ENCODE results near the gene COX14.
"Not testable (repeated sequence)": the region's sequence is repeated elsewhere in the genome, so short reads cannot be mapped to it uniquely, and the experiment has no call there.

COX14 gene

DNA sequence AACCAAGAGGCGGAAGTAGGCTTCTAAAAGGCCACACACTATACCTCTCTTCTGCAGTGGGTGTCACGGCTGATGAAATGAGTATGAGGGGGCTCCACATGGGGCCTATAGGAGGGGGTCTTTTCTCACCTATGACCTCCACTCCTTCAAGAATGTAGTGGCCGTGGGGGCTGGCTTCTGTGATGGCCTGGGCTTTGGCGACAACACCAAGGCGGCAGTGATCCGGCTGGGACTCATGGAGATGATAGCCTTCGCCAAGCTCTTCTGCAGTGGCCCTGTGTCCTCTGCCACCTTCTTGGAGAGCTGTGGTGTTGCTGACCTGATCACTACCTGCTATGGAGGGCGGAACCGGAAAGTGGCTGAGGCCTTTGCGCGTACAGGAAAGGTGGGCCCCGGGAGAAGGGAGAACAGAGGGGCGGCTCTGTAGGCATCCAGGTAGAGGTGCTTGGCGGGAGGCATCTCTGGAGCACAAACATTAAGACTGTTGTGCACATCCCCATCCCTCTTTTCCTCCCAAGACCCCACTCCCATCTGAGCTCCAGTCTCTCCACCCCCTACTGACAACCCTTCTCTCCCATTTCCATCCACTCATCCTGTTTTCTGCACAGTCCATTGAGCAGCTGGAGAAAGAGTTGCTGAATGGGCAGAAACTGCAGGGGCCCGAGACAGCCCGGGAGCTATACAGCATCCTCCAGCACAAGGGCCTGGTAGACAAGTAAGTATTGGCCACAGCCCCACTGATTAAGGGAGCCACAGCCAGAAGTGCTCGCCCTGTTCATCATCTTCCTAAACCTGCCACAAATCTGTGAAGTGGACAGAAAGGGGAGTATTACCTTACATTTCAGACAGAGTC, 4.4 kb upstream of the COX14 start:
- no peak for DNase-seq (ENCODE audit: low read depth, low spot score)

DNA sequence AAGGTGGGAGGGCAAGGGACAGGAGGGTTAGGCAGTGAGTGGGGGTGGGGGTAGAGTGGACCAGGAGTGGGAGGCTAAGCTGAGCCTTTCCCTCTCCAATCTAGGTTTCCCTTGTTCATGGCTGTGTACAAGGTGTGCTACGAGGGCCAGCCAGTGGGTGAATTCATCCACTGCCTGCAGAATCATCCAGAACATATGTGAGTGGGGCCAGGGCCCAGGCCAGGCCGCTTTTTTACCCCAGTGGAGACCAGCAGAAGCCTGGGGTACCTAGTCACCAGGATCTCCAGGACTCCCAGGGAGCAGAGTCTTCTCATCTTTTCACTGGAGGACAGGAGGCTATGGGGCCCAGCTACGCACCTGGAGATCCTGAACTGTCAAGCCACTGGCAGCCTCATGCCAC, 2.7 kb upstream of the COX14 start:
- no peak for DNase-seq (ENCODE audit: low read depth, low spot score)

DNA sequence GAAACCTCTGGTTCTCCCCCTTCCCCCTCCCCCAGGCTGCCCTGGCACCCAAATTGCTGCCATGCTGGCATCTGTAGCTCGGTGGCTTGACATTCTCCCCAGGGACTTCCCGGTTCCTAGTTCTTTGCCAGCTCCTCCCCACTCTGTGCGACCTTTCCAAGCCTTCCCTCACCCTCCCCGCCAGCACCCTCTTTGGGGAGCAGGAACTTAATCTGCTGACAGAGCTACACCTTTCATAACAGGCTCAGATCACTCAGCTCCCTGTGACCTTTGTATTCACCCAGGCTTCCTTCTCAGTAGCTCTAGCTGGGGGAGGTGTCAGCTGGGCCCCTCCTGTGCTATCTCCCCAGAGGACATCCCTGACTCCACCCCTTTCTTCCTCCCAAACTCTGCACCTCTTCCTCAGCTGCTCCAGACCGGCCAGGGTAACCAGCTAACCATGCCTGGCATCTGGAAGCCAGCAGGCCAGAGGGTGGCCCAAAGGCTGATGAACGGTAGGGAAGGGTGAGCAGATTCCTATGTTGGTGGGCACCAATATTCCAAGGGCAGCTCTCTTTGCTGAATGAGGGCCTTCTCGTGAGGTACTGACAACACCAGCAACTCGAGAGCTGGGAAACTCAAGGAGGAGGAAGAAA, 1.8 kb upstream of the COX14 start:
- no peak for DNase-seq (ENCODE audit: low read depth, low spot score)

DNA sequence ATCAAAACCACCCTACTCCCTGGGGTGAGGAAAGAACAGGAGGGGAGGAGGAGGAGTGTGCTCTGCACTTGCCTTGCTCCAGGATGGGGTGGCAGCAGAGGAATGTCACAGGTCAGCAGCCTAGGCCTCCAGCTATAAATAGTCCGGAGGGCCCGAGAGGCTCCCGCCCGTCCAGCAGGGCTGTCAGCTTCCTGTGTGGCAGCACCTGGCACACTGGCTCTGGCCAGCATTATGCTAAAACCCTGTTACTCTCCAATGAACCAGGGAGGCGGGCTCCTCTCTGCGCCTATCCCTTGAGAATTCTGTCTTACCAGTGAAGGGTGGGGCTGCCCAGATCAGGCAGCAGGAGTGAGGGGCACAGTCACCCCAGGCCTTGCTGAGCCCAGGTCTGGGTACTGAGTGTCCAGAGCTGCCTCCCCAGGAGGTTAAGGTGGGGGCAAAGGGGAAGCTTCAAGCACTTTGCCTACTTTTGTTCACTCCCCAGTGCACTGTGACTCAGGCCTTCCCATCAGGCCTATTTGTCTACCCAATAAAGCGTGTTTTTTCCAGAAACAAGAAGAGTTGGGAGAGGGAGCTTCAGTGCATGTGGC, 1.2 kb upstream of the COX14 start:
- no peak for DNase-seq (ENCODE audit: low read depth, low spot score)

DNA sequence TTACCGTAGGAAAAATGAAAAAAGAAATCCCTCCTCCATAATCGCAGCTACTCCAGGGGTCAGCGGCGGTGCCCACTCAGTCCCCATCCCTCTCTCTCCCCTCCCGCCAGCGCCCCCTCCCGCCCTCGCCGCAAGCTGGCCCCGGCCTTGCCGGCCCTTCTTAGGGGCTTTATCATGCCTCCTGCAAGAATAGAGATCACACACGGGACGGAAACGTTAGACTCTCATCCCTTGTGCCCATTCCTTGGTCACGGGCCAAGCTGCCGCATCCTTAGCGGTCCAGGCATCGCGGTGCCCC, 692 bp upstream of the COX14 start:
- DNase-seq (ENCODE audit: low read depth, low spot score): no peak

DNA sequence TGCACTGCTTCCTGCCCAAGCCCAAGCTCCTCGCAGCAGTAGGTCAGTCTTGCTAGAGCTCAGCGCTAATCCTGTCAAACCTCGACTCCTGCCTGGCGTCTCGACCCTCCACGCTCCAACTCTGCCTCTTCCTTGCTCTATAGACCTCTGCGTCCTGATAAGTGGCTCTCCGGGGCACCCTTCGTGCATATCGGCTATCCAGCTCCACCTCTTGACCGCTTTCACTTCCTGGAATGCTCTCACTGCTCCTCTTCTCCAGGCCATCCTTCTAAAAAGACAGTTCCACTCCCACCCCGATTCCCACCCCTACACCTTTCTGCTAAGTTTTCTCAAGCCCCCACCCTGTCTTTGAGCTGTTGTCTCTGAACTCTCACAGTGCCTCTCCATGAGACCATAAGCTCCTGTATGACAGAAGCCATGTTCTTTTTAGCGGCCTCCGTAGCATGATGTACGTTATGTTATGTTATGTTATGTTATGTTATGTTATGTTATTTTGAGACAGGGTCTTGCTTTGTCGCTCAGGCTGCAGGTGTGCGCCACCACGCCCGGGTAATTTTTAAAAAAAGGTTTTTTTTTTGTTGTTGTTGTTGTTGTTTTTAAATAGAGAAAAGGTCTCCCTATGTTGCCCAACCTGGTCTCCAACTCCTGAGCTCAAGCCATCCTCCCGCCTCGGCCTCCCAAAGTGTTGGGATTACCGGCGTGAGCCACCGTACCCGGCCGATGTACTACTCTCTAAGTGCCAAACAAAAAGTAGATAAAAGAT, 601 bp downstream of the COX14 start:
- no peak for DNase-seq (ENCODE audit: low read depth, low spot score)

DNA sequence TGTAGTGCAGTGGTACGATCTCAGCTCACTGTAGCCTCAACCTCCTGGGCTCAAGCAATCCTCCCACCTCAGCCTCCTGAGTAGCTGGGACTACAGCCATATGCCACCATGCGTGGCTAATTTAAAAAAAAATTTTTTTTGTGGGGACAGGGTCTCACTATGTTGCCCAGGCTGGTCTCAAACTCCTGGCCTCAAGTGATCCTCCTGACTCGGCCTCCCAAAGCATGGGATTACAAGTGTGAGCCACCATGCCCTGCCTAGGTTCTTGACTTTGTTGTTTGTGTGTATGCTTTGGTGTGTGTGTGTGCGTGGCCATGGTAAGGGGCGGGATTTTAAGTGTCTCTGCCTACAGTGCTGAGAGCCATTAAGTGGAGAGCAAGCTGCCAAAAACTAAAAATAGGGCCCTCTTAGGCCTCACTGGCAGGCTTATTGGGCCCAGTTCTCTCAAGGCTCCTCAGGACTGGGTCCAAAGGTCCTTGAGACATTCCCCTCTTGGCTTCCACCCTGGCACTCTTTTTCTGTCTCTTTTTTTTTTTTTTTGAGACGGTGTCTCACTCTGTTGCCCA, 5.1 kb downstream of the COX14 start:
- DNase-seq (ENCODE audit: low read depth, low spot score): no peak

DNA sequence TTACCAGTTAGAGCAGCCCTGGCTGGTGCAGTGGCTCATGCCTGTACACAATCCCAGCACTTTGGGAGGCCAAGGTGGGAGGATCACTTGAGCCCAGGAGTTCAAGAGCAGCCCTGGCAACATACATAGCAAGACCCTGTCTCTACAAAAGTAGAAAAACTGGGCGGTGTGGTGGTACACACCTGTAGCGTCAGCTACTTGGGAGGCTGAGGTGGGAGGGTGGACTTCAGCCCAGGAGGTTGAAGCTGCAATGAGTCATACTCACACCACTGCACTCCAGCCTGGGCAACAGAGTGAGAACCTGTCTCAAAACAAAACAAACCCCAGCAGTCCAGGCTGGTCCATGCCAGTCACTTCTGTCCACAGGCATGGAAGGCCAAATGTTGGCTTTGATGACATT, 7.4 kb downstream of the COX14 start:
- no peak for DNase-seq (ENCODE audit: low read depth, low spot score)

DNA sequence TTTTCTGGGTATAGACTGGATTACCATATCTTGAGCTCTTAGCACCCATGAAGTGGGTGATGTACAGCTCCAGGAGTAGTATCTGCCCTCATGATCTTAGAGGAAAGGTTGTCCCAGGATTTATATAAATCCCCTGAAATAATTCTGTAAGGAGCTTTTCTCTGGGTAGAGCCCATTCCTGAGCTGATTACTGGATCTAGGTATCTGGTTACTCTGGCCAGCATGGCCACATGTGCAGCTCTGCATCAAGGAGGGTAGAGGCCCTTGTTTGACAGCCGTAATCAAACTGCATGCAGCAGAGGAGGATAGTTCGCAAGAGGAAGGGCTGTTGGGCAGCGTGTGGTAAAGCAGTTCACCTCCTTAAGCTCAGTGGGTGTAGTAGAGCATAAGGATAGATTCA, 8.5 kb downstream of the COX14 start:
- DNase-seq (ENCODE audit: low read depth, low spot score): no peak

DNA sequence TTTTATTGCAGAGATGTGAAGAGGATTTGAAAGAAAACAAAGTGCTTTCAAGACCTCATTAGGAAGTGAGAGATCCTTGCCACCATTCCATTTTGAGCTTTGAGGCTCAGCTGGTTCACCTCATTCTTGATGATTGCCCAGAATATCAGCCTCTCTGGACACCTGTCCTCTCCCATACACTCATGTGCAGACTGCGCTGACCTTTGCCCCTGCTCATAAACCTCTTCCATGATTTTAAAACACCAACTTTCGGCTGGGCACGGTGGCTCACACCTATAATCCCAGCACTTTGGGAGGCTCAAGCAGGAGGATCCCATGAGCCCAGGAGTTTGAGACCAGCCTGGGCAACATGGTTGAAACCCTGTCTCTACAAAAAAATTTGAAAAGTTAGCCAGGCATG, 8.9 kb downstream of the COX14 start:
- DNase-seq (ENCODE audit: low read depth, low spot score): no peak

DNA sequence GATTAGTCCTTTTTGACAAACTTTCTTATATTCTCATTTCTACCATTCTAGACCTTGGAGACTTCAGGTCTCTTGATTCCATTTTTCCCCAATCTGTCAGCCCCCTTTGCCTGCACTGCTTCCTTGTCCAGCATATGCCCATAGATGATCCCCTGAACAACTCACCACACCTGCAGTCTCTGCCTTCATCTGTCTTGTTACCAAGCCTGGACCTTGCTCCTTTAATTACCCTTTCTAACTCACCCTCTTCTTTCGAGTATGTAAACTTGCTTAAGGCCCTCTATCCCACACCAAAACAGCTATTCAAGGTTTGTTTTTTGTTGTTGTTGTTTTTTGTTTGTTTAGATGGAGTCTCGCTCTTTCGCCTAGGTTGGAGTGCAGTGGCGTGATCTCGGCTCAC, 9.6 kb downstream of the COX14 start:
- no peak for DNase-seq (ENCODE audit: low read depth, low spot score)

DNA sequence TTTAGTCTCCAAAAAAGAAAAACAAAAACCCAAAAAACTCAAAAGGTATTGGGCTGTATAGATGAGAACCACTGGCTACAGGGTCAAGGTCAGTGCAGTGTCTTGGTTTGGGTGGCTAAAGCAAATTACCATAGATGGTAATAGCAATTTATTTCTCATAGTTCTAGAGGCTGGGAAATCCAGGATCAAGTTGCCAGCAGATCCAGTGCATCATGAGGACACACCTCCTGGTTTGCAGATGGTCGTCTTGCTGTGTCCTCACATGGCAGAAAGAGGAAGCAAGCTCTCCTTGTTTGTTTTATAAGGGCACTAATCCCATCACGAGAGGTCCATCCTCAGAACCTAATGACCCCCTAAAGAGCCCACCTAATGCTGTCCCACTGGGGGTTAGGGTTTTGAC, 11.2 kb downstream of the COX14 start:
- DNase-seq (ENCODE audit: low read depth, low spot score): no peak

DNA sequence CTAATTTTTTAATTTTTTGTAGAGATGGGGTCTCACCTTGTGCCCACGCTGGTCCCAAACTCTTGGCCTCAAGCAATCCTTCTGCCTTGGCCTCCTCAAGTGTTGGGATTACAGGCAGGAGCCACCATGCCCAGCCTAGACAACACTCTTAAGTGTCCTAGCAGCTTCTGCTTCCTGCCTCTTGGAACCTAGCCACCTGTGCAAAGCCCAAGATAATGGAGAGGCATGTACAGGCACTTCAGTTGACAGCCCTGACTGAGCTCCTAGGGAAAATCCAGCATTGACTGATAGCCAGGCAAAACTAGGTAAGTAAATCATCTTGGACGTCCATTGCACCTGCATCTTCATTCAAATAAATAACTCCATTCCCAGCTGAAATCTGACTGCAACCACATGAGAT, 15.5 kb downstream of the COX14 start:
- no peak for DNase-seq (ENCODE audit: low read depth, low spot score)

DNA sequence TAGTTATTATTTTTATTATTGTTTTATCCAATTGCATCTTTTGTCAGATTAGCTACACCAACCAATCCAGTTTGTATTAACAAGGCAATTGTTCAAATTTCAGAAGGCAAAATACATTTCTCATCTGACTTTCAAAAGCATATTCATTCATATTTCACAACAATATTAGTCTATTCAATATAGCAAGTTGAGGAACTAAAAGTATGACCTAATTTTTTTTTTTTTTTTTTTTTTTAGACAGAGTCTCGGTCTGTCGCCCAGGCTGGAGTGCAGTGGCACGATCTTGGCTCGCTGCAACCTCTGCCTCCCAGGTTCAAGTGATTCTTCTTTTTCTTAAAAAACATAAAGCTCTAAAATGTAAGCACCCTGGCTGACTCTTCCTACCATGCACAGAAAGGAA, 17.3 kb downstream of the COX14 start:
- no peak for DNase-seq (ENCODE audit: low read depth, low spot score)

DNA sequence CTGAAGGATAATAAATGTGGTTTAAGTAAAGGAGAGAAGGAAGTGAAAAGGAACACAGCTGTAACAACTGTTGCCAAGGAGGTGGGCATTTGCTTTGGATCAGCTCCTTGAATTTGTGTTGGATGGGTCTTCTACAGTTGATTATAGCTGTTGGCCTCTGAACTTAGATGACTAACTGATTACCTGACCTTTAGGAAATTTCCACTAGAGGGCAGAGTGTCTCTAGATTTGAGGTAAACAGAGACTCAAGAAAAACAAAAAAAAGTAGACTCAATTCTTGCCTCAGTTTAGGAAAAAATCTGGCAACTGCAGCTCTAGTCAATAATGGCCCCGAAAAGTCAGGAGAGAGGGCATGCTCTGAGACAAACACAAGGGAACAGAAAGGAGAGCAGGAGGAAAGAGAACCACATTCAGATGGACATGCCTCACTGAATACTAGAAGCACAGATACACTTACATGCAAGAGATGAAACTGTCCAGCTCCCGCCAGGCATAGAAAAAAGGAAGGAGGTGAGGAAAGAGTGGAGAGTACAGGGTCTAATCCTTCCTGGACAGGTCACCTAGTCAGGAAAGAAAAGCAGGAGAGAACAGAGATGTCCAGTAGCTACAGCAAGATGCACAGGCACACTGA, 20.6 kb downstream of the COX14 start:
- no peak for DNase-seq (ENCODE audit: low read depth, low spot score)

DNA sequence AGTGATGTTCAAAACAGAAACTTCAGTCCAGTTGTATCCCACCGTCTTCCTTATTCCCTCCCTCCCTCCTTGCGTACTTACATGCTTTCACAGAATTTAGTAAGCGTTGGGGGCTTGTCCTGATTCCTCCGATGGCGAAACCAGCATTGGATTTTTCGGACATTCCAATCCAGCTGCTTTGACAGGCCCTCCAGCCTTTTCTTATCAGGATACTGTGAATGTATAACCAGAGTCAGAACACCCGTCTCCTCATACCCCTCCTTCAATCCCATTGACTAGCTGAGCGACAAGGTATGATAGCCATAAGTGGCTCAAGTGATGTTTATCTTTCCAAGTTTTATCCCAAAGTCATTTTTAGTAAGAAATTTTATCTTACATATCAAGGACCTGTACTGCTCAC, 31.0 kb downstream of the COX14 start:
- no peak for DNase-seq (ENCODE audit: low read depth, low spot score)

DNA sequence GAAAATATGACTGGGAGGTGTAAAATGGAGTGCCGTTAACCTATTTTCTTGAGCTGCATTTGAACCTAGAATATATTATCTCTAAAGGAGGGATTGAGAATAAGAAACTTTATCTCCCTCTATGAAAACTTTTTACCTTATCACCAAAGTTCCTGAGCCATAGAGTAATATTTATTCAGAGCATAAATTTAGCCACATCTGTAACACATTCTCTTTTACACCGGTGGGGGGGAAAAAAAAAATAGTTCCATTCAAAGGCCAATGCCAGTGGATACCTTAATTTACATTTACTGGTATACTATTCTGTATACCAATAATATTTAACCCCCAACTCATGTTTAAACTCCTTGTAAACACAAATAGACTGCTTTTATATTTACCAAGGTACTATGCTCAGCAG, 33.4 kb downstream of the COX14 start:
- no peak for DNase-seq (ENCODE audit: low read depth, low spot score)

DNA sequence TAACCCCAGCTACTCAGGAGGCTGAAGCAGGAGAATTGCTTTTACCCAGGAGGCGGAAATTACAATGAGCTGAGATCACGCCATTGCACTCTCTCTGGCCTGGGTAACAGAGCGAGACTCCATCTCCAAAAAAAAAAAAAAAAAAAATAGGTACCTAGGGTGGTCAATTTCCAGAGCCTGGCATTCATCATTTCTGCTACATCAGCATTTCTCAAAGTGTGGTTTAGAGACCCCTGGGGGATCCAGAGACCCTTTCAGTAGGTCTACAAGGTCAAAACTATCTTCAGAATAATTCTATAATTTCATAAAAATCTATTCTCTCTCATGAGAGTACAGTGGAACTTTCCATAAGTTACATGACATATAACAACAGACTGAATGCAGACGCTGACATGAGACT, 35.2 kb downstream of the COX14 start:
- no peak for DNase-seq (ENCODE audit: low read depth, low spot score)

DNA sequence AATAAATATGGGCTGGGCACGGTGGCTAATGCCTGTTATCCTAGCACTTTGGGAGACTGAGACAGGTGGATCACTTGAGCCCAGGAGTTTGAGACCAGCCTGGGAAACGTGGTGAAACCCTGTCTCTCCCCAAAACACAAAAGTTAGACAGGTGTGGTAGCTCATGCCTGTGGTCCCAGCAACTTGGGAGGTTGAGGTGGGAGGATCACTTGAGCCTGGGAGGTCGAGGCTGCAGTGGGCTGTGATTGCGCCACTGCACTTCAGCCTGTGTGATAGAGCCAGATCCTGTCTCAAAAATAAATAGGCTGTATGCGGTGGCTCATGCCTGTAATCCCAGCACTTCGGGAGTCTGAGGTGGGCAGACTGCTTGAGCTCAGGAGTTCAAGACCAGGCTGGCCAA, 36.0 kb downstream of the COX14 start:
- not testable (repeated sequence) for DNase-seq (ENCODE audit: low read depth, low spot score)

DNA sequence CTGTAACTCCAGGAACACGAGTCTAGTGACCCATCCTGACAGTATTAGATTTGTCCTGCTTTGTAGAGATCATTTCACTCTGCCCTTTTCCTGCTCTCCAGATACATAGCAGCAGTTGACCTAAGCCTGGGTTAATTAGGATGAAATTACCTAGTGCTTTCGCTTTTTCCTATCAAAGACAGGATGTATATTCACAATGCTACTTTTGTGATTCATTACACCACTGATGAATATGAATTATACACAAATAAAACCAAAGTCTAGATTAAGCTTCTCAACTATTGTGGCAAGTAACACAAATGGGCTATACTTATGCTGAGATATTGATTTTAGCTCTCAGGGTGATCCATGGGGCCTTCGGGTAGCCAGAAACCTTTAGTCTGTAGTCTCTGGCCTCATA, 37.3 kb downstream of the COX14 start:
- no peak for DNase-seq (ENCODE audit: low read depth, low spot score)

DNA sequence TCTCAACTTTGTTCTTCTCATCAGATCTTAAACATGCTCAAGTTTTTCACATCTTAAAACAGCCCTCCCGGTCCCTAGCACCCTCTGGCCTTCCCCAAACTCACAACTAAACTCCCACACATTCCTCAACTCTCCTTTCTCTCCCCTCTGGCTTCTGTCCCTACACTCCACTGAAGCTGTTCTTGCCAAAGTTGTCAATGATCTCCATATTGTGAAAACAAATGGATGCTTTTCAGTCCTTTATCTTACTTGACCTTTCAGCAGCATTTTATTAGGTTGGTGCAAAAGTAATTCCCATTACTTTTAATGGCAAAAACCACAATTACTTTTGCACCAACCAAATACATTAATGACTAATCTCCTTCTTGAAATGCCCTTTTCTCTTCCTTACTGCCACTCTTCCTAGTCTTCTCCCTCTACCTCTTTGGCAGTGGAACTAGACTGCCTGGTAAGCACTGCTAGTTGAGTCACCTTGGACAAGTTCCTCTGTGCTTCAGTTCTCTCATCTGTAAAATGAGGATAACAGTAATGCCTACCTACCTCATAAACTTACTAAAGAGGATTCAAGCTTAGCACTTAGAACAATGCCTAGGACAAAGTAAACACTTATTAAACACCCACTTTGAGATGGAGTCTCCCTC, 39.1 kb downstream of the COX14 start:
- DNase-seq (ENCODE audit: low read depth, low spot score): no peak

Measured in brain pericyte (primary cell).